Fibroblast of peridontal ligament (primary cell): ENCODE measurements around the gene LSR.
"Not testable (repeated sequence)": the region's sequence is repeated elsewhere in the genome, so short reads cannot be mapped to it uniquely, and the experiment has no call there.

Experiments
- DNase-seq: peaks from one replicate; pipeline ENCODE4 v3.0.0-alpha.2; 2010; ENCODE audit errors: extremely low read depth

LSR gene

GRCh38 chr19:35217649-35217990 is 31.2 kb upstream of the LSR start:
- DNase-seq = no peak

- DNase-seq = no peak
Observed at GRCh38 chr19:35219008-35219407, 29.8 kb upstream of the LSR start.

DNA sequence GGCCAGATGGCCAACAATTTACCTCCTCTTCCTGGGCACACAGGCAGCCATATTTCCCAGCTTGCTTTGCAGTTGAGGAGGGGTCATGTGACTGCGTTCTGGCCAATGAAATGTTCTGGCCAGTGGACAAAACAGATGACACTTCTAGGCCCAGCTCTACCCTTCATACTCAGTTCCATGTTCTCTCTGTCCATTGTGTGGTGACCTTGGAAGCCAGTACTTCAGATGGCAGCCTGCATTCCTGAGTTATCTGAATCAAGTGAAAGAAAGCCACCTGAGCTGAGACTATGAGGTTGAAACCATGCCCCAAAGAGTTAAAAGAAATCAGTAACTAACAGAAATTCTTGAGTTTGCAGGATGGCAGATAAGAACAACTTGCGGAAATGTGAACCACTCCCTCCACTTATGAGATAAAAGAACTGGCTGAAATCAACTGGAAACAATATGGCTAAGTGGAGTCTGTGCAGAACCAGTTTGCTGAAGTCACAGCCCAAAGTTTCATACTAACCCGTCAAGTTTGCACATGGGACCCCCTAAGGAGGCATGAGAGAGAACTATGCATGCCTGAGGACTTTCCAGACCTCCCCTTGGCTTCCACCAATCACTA is 28.4 kb upstream of the LSR start:
- no peak for DNase-seq

GRCh38 chr19:35220973-35221590 is 27.7 kb upstream of the LSR start:
- DNase-seq = not testable (repeated sequence)

DNA sequence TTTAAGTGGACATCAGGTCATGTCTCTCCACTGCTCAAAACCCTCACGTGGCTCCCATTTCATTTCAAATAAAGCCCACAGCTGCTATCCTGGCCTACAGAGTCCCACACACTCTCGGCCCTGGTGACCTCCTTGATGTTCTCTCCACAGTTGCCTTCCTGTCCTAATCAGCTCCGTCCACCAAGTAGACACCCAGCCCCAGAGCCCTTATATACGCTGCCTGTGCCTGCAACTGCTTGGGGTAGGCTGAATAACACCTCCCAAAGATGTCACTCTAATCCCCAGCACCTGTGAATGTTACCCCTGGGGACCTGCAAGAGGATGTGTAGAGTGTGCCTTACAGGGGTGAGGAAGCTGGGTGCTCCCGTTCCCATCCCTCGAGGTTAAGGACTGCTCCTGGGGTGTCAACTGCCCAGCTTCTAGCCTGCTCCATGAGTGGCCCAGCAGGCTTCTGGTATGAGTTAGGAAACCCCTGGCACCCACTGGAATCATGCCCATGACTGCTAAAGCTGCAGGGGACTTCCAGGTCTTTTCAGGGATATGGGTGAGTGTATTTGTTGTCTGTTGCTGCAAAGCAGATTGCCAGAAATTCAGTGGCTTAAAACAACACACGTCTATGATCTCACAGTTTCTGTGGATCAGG is 26.3 kb upstream of the LSR start:
- DNase-seq = no peak

DNA sequence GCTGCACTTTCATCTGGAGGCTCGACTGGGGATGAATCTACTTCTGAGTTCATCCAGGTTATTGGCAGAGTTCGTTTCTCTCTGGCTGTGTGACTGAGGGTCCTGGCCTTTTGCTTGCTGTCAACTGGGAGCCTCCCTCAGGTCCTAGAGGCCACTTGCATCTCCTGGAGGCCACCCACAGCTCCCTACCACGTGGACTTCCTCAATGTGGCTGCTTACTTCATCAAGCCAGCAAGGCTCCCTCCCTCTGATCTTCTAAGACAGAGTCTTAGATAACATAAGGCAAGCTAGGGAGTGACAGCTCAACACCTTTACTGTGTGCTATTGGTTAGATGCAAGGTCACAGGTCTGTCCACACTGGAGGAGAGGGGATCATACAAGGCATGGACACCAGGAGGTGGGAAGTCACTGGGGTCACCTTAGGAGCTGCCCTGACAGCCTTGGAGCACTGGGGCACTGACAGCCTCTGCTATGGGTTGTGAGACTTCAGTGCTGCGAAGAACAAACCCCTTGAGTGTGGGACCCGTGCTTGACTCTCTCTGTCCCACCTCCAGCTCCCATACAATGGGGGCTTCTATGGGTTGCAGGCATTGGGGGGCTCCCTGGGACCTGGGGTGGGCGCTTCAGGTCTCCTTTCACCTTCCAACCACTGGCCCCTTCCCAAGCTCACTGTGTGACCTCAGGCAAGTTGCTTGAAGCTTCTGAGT is 25.6 kb upstream of the LSR start:
- no peak for DNase-seq

GRCh38 chr19:35223862-35224505 is 24.8 kb upstream of the LSR start:
- DNase-seq = no peak

GRCh38 chr19:35224681-35225571 is 23.9 kb upstream of the LSR start:
- DNase-seq = no peak

DNA sequence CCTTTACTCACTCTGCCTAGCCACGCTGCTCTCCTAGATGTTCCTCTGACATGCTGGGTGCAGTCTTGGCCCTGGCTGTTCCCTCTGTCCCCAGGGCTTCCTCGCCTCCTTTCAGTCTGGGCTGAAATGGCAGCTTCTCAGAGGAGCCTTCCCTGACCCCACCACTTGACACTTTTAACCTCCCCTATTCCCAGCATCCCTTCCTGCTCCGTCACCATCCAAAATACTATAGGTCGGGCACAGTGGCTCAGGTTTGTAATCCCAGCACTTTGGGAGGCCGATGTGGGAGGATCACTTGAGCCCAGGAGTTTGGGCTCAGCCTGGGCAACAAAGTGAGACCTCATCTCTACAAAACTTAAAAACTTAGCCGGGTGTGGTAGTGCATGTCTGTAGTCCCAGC is 22.9 kb upstream of the LSR start:
- DNase-seq = no peak

DNA sequence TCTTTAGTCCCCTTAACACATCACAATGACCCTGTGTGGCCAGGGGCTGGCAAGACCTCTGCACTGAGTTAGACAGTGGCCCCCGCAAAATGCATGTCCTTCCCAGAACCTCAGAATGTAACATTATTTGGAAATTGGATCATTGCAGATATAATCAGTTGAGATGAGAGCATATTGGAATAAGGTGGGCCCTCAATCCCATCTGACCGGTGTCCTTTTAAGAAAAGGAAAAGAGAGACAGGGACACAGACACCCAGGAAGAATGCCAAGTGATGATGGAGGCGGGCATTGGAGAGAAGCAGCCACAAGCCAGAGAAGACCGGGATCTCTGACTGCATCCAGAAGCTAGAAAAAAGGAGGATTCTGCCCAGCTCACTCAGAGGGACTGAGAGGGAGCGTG is 22.1 kb upstream of the LSR start:
- no peak for DNase-seq

GRCh38 chr19:35228177-35228930 is 20.4 kb upstream of the LSR start, which contains the start of gene FAM187B:
TSS of gene FAM187B (minus strand) at chr19:35228739. CDS start at chr19:35228680, 59 bp downstream.
- DNase-seq = no peak

GRCh38 chr19:35229601-35230000 is 19.2 kb upstream of the LSR start:
- DNase-seq = no peak

- DNase-seq = no peak
Observed at GRCh38 chr19:35231956-35232645, 16.7 kb upstream of the LSR start.

- no peak for DNase-seq
Observed at GRCh38 chr19:35232912-35233311, 15.9 kb upstream of the LSR start.

- DNase-seq = no peak
Observed at GRCh38 chr19:35236638-35237400, 12.0 kb upstream of the LSR start.

GRCh38 chr19:35239597-35239996 is 9.2 kb upstream of the LSR start:
- not testable (repeated sequence) for DNase-seq

- DNase-seq = no peak
Observed at GRCh38 chr19:35240327-35240726, 8.5 kb upstream of the LSR start.

GRCh38 chr19:35241417-35241816 is 7.4 kb upstream of the LSR start:
- DNase-seq = no peak

GRCh38 chr19:35246466-35247092 is 2.2 kb upstream of the LSR start:
- no peak for DNase-seq
